Kidney capillary endothelial cell (primary cell): Measurements from ENCODE around the gene MARCHF3.
"Not testable (repeated sequence)": the region's sequence is repeated elsewhere in the genome, so short reads cannot be mapped to it uniquely, and the experiment has no call there.

Source experiments
- DNase-seq: peaks from one replicate; pipeline ENCODE4 v3.0.0-alpha.2; 2018; ENCODE audit warnings: low spot score

MARCHF3 gene

GRCh38 chr5:126918615-126918957 lies 111.8 kb downstream of the MARCHF3 start:
- no peak for DNase-seq

GRCh38 chr5:126917918-126918614 lies 112.3 kb downstream of the MARCHF3 start:
- no peak for DNase-seq

- DNase-seq = no peak
Observed at GRCh38 chr5:126915496-126915895, 114.9 kb downstream of the MARCHF3 start.

- no peak for DNase-seq
Observed at GRCh38 chr5:126914801-126915436, 115.4 kb downstream of the MARCHF3 start.

- DNase-seq = no peak
Observed at GRCh38 chr5:126912616-126913200, 117.7 kb downstream of the MARCHF3 start.

GRCh38 chr5:126911986-126912385 lies 118.4 kb downstream of the MARCHF3 start:
- DNase-seq = no peak

GRCh38 chr5:126909856-126910255 lies 120.5 kb downstream of the MARCHF3 start:
- DNase-seq = no peak

GRCh38 chr5:126904407-126904806 lies 126.0 kb downstream of the MARCHF3 start:
- not testable (repeated sequence) for DNase-seq

GRCh38 chr5:126900796-126901195 lies 129.6 kb downstream of the MARCHF3 start:
- DNase-seq = no peak

GRCh38 chr5:126899476-126899875 lies 130.9 kb downstream of the MARCHF3 start:
- DNase-seq = no peak

GRCh38 chr5:126897851-126898630 lies 132.3 kb downstream of the MARCHF3 start:
- DNase-seq = no peak

- DNase-seq = no peak
Observed at GRCh38 chr5:126896170-126896702, 134.1 kb downstream of the MARCHF3 start.

- not testable (repeated sequence) for DNase-seq
Observed at GRCh38 chr5:126895712-126896111, 134.6 kb downstream of the MARCHF3 start.

- DNase-seq = not testable (repeated sequence)
Observed at GRCh38 chr5:126890414-126890813, 139.9 kb downstream of the MARCHF3 start.

GRCh38 chr5:126888175-126888574 lies 142.2 kb downstream of the MARCHF3 start:
- no peak for DNase-seq

GRCh38 chr5:126884269-126884819 lies 146.0 kb downstream of the MARCHF3 start:
- peak; percentile 93 for DNase-seq

GRCh38 chr5:126883564-126884245 lies 146.7 kb downstream of the MARCHF3 start:
- DNase-seq = no peak

- no peak for DNase-seq
Observed at GRCh38 chr5:126881821-126882600, 148.3 kb downstream of the MARCHF3 start.

GRCh38 chr5:126878634-126879033 lies 151.7 kb downstream of the MARCHF3 start:
- DNase-seq = no peak

- DNase-seq = no peak
Observed at GRCh38 chr5:126878085-126878484, 152.3 kb downstream of the MARCHF3 start.

- DNase-seq = no peak
Observed at GRCh38 chr5:126877602-126878001, 152.8 kb downstream of the MARCHF3 start.
